AML-193 (cell line): ENCODE data around the gene FGD5.

ENCODE experiments used
- DNase-seq, 2 experiments: peaks; one replicate each; lab custom pipeline; 2025; lab: John Stamatoyannopoulos, UW

FGD5 gene

DNA sequence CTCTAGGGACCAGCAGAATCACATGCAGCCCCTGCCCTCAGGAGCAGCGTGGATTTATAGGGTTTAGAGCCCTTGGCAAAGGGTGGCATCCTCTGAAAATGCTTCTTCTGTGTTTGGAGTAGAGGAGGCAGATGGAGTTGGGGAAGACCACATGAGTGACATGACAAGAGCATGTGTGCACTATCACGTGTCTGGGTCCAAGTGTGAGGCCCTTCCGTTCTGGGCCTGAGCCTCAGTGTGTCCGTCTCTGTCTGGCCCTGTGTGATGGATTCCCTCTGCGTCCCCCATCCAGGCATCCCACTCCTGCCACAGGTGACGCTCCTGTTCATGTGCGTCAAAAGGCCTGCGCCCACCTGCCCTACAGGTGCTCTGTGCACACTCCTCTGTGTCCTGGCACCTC is 30.1 kb downstream of the FGD5 start:
- DNase-seq: no peak

DNA sequence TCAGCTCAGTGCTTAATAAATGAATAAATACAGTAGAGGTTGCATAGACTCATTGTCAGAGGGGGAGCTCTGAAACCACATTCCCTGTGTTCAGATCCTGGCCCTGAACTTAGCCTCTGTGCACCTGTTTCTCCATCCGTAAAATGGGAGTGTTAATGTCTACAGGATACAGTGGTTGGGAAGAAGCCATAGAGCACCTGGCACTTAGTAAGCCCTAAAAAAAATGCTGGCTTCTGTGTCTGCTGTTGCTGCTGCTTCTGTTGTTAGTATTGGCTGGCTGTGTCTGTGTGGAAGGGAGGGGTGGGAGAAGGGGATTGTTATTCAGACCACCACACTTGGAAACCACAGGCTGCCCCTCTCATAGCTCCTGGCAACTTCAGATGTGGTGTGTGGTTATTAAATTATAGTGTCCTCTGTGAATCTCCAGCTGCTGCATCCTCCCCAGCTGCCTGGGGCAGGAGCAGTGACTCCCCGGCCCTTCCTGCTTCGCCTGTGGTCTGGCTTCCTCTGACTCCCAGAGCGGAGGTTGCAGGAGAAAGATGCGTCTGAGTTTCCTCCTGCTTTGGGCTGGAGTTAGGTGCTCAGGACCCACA is 31.0 kb downstream of the FGD5 start:
- DNase-seq: no peak

DNA sequence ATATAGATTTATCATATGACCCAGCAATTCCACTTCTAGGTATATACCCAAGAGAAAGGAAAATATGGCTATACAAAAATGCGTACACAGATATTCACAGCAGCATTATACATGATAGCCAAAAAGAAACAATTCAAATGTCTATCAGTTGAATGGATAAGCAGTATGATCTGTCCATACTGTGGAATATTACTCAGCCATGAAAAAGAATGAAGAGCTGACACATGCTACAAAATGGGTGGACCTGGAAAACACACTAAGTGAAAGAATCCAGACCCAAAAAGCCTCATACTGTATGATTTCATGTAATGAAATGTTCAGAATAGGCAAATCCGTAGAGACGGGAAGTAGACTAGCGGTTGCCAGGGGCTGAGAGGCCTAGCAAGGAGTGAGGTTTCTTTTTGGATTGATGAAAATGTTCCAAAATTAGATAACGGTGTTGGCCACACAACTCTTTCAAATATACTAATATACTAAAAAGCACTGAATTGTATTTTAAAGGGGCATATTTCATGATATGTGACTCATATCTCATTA is 33.4 kb downstream of the FGD5 start:
- no peak for DNase-seq

DNA sequence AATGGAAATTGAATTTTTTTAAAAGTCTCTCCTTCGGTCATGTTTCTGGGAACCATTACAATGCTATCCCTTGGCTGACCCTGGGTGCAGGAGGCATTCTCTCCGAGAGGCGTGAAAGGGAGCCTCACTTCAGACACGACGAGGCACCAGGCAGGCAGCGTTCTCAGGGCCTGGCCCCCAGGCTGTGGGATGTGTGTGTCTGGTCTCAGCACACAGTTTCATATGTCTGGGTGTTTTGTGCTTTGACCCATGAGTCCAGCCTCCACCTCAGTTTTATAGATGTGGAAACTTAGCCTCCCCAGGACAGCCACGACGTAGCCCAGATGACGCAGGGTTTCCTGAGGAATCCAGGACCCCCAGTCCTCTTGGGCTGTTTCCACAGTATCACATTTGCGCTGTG is 34.0 kb downstream of the FGD5 start:
- DNase-seq: no peak

DNA sequence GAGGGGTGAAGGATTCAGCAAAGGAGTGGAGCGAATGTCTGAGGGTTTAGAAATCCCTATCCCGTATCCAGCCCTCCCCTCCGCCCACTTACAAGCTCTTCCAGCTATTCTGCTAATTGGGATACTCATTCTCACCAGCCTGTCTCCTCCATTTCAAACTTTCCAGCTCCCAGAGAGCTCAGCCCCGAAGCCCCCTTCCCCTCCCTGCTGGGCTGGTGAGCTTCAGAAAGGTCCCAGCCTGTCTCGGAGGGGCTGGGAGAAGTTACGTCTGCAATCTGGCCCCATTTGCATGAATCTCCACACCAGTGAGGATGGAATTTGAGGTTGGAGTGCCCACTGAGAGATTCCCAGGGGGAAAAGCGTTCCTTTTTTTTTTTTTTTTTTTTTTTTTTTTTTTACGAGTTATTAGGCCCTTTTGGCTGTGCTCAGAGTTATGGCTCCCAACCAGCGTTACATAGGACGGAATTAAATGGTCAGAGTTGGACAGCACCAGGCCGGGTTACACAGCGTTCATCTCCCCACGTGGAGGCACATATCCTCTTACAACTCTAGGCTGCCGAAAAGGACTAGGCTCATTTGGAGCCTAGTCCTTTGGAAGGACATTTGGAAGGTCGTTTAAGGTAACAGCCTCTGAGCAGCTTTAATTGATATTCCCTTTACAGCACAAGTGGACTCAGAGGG is 34.6 kb downstream of the FGD5 start:
- DNase-seq: no peak

DNA sequence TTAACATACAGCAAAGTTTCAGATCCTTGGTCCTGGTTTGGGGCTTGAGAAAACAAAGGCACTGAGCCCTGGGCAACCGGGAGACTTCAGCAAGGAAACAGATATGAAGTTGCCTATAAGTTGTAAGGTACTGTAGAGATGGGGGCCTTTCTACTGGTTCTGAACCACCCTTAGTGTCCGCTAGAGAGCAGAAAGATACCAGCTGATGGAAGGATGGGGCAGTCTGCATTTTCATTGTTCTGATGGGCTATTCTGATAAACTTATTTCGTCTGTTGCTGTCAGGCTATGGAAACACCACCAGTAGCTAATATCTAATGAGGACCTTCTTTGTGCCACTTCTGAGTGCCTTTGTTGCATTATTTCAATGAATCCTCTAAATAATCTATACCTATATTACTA is 38.7 kb downstream of the FGD5 start:
- no peak for DNase-seq

DNA sequence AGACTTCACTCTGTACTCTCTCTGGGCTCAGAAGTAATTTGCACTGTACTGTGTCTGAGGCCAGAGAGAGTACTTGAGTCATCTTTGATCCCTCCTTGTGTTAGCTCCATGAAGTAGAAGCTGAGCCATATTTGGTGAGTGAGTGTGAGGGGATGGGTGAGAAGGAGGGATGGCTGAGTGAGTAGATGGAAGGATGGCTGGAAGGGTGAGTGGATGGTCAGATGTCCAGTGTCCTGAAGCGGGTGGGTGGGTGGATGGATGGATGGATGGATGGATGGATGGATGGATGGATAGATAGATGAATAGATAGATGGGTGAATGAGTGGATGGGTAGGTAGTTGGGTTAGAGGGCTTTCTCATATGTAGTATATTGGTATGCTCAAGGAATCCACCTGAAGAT is 39.3 kb downstream of the FGD5 start:
- DNase-seq: no peak

DNA sequence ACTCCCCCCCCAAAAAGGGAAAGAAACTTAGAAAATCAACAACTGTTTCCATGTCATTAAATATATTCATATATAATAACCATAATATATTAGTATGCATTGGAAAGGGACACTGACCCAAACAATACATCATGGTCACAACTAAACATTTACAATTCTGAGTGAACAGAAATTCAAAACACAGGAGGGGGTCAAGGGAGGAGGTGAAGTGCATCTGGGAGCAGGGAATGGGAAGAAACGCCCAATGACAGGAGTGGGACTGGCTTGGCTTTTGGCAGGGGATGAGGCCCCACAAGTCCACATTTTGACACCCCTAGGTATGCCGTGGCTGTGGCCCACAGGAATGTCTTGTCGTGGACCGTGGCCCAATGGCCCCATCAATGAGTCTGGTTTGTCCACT is 41.1 kb downstream of the FGD5 start:
- DNase-seq: no peak

DNA sequence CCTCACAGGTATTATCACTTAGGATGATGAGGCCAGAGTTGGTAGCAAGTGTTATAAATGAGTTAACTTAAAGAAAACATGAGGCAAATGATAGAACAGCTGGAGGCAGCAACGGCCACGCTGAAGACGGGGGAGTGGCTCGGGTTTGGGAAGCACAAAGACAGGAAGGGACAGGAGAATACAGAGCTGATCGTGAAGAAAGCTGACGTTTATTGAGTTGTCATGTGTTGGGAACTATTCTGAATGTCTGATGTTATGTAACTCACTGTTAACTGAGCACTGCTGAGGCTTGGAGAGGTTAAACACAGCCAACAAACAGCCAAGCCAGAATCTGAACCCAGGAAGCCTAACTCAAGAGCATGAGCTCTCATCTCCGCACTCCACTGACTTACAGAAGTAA is 42.3 kb downstream of the FGD5 start:
- DNase-seq: no peak

DNA sequence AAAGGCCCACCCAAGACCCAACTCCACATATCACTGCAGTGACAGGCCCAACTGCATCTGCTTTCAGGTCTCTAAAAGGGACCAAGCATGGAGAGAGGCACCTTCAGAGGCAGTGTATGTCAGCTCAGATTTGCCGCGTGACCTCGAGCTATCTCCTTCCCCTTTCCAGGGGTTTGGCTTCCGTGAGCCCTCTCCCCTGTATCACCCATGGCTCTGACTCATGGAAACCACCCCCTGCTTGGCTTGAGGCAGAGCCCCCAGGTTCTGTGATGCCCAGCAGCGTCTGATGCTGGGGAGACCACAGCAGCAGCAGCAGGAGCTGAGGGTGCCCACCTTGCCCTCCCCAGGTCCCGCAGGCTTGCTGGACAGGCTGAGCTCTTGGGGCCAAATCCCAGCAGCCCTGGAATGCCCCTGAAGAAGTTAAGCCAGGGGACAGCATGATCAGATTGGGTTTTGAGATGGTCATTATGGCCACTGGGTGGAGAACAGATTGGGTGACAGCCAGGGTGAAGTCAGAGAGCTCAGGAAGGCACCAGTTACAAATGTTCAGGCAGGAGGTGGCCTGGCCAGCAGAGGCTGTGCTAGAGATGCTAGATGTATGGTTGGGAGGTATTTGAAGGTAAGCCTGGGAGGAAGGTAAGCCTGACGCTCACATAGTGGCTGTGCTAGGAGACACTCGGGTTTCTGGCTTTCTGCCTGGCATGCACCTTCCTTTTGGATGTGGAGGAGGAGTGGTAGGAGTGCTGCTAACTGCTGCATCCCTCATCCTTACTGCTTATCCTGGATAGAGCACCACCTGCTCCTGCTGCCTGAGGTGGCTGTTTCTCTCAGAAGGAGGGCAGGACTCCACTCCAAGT is 42.9 kb downstream of the FGD5 start:
- DNase-seq: no peak

DNA sequence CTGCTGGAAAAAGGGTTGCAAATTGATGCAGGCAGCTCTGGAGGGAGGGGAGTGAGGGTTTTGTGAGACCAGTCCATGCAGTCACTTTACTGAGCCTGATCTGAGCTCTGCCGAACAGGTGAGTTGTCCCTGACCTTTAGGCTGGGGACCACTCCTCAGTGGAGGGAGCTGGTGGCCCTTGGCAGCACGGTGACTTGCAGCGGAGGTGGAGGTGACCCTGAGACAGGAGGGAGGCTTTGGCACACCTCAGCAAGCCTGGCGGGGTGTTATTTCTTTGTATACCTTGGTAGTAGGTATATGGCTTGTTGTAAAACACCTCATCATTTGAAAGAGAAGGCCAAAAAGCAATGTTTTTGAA is 43.5 kb downstream of the FGD5 start:
- no peak for DNase-seq

DNA sequence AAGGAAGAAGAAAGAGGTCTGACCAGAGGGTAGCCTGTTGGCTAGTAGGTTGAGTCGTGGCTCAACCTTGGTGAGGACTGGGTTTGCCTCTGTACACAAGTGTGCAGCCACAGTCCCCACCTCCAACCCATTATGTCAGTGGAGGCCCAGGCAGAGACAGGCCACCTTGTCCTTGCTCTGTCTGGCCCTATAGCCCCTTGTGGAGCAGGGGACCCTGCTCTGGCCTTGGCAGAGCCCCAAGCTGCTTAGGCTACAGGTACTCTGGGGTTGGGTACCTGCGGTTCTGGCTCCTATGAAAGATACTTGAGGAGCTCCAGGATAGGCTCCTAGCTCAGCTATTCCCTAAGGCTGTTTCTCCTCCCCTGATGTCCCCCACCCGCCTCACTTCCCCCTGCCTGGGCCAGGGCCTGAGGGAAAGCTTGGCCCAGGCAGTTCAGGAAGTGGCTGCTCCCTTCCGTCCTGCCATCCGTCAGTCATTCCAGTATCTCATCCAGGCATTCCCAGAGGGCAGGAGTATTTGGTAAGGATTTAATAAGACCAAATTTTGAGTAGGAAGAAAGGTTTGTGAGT is 44.0 kb downstream of the FGD5 start:
- DNase-seq: no peak

DNA sequence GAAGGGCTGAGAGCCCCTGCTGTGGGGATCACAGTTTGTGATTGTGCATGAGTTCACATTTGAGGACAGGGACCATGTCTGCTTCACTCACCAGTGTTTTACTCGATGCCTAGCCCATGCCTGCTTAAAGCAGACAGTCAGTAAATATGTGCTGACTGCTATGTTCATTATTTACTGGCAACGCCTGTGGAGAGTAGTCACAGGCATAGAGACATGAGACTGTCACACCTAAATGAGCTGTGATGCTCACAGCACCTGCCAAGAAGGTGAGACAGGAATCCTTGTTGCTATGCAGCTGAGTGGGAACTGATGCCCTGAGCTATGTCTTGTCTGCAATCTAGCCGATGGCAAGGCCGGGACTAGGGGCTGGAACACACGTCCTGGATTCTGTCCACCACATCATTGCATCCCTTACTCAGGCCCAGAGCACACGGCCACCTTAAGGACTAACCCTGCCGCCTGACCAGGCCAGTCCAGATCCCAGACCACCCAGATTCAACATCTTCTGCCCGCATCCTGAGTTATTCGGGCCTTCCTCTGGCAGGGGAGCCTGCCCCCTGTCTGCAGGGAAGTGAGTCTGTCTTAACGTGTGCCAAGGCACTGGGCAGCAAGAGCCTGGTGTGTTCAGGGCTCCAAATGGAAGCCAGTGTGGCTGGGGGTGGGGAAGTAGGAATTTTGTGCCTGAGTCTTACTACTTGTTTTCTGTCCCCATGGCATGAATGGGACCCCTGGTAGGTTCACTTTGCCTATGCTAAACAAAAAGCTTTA is 44.8 kb downstream of the FGD5 start:
- peak in 1 of 2 experiments; percentile 4 for DNase-seq

DNA sequence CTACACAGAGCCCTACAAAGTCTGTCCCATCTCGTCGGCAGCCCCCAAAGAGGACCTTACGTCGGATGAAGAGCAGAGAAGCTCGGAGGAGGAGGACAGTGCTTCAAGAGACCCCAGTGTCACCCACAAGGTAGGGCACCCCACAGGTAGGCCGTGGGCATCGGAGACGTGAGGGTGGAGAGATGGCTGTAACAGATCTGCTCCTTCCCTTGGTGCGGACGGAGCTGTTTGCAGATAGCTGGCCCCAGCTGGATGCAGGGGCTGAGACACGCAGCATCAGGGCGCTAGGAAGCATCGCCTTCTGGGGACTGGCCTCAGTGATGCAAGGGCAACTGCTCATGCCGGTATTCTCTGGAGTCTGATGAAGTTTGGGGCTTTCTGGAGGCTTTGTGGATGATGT is 45.4 kb downstream of the FGD5 start:
- no peak for DNase-seq

DNA sequence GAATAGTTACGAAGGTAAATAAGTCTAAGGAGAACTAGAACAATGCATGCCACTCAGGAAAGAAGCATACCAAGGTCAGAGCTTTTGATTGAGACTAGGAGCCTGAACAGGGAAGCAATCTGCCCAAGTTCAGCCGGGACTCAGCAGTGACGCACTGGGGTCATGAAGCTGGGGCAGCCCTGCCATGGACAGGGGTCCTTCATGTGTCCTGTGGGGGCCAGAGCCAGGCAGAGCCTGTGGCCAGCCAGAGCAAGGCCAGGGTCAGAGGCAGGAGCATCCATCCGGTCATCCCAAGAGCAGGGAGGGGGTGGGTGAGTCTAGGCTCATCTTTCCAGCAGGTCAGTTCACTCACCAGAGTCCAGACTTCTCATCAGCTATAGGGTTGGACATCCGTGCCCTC is 47.9 kb downstream of the FGD5 start:
- DNase-seq: no peak

DNA sequence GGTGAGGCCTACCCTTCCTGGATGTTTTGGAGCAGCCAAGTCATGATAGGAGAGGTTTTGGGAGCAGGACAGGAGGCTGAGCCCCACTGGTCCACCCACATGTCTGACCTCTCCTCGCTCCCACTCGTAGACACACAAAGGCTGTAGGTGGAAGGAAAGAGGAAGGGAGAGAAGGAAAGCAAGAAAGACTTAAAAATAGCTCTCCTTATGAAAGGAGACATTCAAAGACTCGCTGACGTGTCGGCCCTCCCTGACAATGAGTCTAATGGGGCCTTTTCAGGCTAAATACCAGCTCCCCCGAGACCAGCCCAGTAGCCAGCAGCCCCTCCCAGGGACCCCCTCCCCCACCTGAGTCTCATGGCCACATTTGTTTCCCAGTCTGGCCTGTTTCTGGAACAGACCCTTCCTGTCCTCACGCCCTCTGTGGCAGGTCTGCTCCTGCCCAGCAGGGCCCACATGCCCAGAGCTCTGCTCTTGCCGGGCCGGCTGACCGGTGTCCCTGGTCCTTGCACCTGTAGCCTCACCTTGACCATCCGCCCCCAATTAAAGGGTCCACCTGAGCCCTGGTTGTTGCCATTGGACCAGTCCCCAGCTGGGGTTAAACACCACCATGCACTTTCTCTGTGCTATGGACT is 49.3 kb downstream of the FGD5 start:
- no peak for DNase-seq

DNA sequence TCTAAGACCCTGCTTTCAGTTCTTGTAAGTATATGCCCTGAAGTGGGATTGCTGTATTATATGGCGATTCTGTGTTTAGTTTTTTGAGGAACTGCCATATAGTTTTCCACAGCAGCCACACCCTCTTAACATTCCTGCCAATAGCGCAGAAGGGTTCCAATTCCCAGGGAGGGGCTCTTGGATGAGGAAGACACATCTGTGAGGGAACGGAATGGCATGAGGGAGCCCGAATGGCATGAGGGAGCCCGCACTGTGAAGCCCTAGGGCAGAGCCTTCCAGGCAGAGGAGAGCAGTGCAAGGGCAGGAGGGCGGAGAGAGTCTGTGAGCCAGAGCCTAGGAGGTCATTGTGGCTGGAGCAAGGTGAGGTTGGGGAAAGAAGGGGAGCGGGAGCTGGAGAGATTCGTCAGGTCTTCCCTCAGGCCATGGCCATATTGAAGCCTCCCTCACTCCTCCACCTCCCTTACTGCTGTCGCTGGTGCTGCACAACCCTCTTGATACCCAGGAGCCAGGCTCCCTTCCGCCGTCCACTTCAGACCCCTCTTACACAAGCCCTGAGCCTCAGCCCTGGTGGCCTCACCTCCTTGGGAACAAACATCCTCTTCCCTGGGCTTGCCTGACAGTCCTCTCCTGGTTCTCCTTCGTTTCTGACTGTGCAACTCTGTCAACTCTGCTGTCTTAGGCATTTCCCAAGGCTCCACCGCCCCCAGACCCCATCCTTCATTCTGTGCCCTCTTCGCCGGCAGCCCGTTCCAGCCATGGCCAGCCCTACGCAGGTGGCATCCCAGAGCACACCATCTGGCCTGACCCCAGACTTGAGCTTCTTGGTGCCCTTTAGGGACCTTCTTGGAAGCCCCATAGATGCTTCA is 51.4 kb downstream of the FGD5 start:
- no peak for DNase-seq

DNA sequence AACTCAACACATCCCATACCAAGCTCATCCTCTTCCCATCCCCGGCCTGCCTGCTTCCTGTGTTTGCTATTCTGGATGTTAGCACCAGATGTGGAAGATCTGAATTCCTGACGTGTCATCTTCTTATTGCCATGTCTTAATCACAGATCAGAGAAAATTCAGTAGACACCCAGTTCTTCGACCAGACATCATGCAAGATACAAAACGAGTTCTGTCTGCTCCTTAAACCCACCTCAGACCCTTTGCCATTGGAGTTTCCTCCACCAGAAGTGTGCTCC is 52.0 kb downstream of the FGD5 start:
- no peak for DNase-seq

DNA sequence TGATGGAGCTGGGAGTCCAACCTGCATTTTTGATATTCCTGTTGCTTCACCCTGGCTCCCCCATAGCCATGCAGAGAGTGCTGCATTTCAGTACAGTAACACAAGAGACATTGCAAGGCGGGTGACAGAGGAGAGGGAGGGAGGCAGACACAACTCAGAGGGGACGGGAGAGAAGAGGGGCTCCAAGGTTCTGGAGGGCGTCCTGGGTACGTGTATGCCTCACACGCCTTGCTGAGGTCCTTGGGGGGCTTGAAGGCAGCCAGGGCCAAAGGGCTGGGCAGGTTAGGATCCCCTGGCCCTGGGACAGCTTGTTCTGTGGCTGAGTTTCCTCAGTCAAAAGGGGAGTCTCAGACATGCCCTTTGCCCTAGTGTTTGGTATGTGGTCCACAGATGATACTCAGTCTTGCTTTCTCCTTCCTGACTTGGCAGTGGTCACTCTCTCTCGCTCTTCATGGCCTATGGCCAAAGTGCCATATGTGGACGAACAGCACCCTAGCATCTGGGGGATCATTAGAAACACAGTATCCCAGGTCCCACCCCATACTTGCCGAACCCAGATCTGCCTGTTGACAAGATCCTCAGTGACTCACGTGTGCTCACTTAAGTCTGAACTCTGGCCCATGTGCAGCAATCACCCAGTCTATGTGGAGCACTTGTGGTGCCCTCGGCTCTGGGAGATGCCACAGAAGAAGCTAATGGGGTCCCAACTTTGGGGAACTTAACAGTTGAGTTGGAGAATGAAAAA is 52.9 kb downstream of the FGD5 start:
- no peak for DNase-seq

DNA sequence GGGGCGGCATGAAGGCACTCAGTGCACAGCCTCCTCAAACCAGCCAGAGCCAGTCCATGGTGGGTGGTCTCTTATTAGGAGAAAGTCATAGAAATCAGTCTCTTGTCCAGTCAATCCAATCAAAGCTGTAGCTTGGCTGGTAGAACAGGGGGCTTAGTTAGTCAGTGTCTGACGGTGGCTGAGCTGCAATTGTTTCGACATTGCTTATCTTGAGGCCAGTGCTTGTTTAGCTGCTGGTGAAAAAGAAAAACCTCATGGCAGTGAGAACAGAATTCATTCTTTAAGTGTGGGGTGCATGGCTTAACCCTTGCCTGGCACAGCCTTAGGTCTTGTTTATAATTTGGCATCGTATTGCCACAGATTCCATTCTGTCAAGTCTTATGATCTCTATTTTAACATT is 53.9 kb downstream of the FGD5 start:
- DNase-seq: no peak
